Measurements from ENCODE around the gene CALD1. TPM values are rescaled to one million over a fixed set of nuclear protein-coding genes. Genes with fewer than 3 reads are reported as not detected.
A peak's percentile ranks its signal among the peaks of the same experiment; 100 is the strongest.

The CALD1 gene
- total RNA-seq, 1 experiment from 2014 or later, result 53.1 TPM

DNA sequence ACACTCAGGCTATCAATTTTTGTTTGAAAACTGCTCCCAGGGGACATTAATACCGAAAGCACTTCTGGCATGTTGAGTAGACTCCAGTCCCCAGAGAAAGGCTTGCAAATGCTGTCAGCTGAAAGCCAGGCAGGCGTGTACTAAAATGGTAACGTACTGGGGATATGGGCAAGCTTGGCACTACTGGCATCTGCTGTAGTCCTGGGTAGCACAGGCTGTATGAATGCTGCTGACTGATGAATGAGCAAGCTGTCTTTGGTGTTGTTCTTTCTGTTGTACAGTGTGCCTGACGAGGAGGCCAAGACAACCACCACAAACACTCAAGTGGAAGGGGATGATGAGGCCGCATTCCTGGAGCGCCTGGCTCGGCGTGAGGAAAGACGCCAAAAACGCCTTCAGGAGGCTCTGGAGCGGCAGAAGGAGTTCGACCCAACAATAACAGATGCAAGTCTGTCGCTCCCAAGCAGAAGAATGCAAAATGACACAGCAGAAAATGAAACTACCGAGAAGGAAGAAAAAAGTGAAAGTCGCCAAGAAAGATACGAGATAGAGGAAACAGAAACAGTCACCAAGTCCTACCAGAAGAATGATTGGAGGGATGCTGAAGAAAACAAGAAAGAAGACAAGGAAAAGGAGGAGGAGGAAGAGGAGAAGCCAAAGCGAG is 153.4 kb downstream of the CALD1 start:
- no peaks in the 10 kb centered on the region for H3K27me3 ChIP-seq
- no peak overlapping the region for H3K4me3 ChIP-seq
- DNase-seq, result no peak
- H3K36me3 ChIP-seq, result peaks cover 5% of the 10 kb centered on the region
- no peaks in the 10 kb centered on the region for H3K9me3 ChIP-seq

DNA sequence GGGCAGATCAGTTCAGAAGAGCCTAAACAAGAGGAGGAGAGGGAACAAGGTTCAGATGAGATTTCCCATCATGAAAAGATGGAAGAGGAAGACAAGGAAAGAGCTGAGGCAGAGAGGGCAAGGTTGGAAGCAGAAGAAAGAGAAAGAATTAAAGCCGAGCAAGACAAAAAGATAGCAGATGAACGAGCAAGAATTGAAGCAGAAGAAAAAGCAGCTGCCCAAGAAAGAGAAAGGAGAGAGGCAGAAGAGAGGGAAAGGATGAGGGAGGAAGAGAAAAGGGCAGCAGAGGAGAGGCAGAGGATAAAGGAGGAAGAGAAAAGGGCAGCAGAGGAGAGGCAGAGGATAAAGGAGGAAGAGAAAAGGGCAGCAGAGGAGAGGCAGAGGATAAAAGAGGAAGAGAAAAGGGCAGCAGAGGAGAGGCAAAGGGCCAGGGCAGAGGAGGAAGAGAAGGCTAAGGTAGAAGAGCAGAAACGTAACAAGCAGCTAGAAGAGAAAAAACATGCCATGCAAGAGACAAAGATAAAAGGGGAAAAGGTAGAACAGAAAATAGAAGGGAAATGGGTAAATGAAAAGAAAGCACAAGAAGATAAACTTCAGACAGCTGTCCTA is 154.1 kb downstream of the CALD1 start:
- H3K9me3 ChIP-seq, result no peaks in the 10 kb centered on the region
- H3K36me3 ChIP-seq, result peaks cover 5% of the 10 kb centered on the region
- no peak overlapping the region for H3K4me3 ChIP-seq
- no peak for DNase-seq
- no peaks in the 10 kb centered on the region for H3K27me3 ChIP-seq

DNA sequence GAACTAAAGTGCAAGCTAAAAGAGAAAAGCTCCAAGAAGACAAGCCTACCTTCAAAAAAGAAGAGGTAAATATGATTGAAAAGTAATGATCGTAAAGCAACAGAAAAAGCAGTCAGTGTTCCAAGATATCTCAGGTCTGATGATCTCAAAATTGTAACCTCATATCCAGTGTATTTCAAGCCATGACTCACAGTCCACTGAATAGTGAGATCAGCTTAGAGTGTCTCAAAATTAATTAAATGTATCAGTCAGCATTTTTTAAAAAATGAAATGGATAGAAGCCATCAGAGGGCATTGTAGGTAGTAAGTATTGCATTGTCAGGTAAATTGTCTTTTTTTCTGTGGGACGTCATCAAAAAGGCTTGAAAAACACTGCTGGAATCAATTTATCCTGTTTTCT is 156.3 kb downstream of the CALD1 start:
- Histone ChIP-seq H3K4me3 (no peak overlapping the region), H3K27me3 (no peaks in the 10 kb centered on the region), H3K9me3 (no peaks in the 10 kb centered on the region), H3K36me3 (peaks cover 5% of the 10 kb centered on the region)
- DNase-seq, result no peak

DNA sequence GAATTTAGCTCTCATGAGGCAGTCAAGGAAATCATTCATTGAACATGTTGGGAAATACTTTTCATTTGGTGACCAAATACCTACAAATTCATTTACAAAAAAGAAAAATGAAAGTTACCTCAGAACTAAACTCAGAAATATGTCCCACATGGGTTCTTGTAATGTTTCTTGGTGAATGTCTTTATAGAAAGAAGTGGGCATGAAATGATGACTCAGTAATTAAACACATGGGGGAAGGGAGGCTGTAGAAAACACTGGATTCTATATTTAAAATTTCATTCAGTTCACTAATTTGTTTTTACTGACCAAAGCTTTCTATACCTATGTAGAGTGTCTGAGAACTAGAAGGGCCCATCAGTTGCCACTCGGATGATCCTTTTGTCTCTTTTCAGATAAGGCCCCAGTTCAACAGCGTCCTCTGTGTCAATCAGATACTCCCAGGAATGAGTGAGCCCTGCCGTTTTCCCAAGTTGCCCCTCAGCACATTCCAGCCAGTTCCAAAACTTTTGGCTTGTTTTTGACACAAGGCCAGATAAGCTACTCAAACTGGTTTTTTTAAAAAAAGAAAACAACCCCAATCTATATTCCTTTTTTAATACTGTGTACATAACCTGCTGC is 157.6 kb downstream of the CALD1 start:
- Histone ChIP-seq H3K4me3 (no peak overlapping the region), H3K9me3 (no peaks in the 10 kb centered on the region), H3K27me3 (no peaks in the 10 kb centered on the region), H3K36me3 (peaks cover 5% of the 10 kb centered on the region)
- no peak for DNase-seq

DNA sequence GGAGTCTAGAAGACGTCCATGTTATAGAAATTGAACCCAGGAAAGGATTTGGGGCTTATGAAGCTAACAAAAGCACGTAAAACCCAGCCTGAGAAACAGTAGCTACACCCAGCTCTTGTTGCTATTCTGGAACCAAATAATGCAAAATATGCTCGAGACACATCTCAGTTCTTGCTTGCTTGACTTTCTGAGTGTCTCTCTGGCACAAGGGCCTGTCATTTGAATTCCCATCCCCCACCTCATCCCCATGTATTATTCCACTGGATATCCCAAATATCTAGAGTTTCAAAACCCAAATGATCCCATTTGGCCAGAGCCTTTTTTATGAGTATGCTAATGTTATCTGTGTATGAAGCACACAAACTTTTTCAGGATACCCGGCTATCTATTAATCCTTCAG is 158.7 kb downstream of the CALD1 start:
- DNase-seq, result no peak
- no peak overlapping the region for H3K4me3 ChIP-seq
- no peaks in the 10 kb centered on the region for H3K27me3 ChIP-seq
- H3K36me3 ChIP-seq, result peaks cover 3% of the 10 kb centered on the region
- H3K9me3 ChIP-seq, result no peaks in the 10 kb centered on the region

DNA sequence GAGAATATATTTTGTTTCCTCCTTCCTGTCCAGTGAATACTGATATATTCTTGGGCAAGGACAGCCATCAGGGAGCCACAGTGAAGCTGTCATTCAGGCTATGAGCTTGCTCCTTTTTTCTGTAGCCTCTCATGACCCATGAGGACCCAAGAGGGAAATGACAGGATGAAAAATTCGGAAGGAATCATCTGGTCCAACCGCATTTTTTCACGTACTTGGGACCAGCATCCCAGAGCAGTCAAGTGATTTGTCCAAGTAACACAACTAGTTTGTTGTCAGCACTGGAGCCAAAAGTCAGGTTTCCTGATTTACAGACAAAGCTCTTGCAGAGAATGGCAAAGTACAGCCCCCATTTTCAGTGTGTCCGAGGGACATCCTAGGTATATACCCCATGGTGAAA is 159.7 kb downstream of the CALD1 start:
- DNase-seq, result no peak
- Histone ChIP-seq H3K36me3 (peaks cover 3% of the 10 kb centered on the region), H3K9me3 (no peaks in the 10 kb centered on the region), H3K4me3 (no peak overlapping the region), H3K27me3 (no peaks in the 10 kb centered on the region)

DNA sequence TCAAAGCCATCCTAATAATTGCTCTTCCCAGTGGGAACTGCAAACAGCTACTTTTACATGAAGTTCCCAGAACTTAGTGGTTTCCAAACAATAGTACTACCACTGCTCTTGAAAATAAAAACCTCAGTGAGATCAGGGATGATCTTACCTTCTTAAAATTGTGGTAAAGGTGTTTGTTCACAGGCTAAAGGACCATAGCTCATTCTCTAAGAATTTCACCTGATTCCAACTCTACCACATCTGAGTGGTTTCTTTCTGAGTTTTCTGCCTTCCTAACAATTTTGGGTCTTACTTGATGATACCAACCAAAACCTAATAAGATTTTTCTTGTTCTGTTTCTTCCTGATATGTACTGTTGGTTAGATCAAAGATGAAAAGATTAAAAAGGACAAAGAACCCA is 161.3 kb downstream of the CALD1 start:
- Histone ChIP-seq H3K36me3 (no peaks in the 10 kb centered on the region; the same call in 1 of the 2 replicates), H3K27me3 (no peaks in the 10 kb centered on the region), H3K9me3 (no peaks in the 10 kb centered on the region), H3K4me3 (no peak overlapping the region)
- no peak for DNase-seq

DNA sequence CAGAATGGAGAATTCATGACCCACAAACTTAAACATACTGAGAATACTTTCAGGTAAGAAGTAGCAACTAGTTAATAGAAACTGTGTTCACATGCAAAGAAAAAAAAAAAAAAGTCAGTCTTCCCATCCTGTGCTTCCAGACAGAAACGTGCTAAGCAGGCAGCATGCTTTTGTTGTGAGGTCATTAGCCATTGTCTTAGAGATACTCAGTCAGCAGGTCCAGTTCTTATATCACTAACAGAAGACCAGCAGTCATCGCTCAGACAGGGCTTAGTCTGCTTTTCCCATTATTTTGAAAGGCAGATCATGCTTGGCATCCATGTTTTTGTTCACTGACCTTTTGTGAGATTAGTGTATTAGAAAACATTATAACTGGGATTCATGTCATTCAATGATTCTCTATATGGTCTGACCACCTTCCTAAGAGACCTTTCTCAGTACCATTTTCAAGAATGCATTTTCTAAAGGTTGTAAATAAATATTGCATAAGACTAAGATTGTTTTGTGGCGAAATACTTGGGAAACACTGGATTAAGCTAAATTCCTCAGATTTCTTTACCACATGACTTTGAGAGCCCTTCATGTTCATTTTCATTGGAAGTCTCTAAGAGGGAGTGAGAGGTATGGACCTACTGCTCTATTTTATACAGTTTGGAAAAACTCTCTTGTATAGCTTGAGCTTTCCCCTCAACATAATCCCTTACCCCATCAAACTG is 161.9 kb downstream of the CALD1 start:
- Histone ChIP-seq H3K36me3 (no peaks in the 10 kb centered on the region; the same call in 1 of the 2 replicates), H3K27me3 (no peaks in the 10 kb centered on the region), H3K4me3 (no peak overlapping the region), H3K9me3 (no peaks in the 10 kb centered on the region)
- peak; percentile 35 for DNase-seq

DNA sequence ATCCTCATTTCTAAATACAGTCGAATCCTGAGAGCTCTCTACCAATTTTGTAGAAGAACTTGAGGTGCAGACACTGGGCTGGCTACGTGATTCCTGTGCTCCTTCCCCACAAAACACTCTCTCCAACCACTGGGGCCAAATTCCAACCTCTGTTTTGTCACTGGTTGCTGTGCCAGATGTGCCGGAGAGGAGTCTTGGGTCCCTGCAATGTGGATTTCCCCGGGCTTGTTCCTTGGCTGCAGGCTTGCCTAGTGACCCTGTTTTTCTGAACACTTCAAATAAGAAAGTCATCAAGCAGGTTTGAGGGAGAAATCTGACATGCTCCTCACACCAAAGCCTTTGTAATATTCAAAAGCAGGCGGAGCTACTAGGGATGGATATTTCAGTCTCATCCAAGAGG is 162.5 kb downstream of the CALD1 start:
- no peaks in the 10 kb centered on the region; the same call in 1 of the 2 replicates for H3K36me3 ChIP-seq
- no peak overlapping the region for H3K4me3 ChIP-seq
- no peaks in the 10 kb centered on the region for H3K27me3 ChIP-seq
- no peak for DNase-seq
- H3K9me3 ChIP-seq, result no peaks in the 10 kb centered on the region

DNA sequence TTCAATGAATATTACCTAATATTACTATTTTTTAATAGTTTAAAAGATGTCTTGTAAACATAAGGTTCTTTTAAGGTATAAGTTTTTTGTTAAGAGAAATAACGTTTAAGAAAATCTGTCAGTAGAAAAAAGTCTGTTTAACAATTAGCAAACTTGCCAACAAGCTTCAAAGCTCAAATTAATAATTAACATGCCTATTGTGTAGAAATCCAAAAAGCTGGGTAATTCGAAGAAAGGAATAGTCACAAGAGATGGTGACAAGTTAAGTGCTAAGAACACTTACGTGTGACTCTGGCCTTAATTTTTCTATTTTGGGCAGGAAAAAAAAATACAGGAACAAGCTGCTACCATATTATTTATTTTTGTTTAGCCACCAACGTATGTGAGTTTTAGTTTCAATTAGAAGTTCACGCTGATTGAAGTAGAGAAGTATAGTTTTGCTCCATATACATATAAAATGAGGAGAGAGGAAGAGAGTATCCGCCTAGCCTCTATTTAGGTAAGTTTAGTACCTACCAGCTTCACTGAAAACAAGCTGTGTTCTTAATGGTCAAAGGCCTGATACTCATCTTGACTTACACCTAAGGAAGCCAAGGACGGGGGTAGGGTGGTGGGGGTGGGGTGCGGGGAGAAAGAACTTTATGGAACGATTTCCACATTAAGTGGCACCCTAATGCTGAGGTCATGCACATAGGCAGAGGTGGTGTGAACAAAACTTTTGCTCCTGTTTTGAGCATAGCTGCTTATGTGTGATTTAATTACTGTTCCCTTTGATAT is 163.4 kb downstream of the CALD1 start:
- Histone ChIP-seq H3K36me3 (no peaks in the 10 kb centered on the region; the same call in 1 of the 2 replicates), H3K27me3 (no peaks in the 10 kb centered on the region), H3K4me3 (no peak overlapping the region), H3K9me3 (no peaks in the 10 kb centered on the region)
- DNase-seq, result no peak

DNA sequence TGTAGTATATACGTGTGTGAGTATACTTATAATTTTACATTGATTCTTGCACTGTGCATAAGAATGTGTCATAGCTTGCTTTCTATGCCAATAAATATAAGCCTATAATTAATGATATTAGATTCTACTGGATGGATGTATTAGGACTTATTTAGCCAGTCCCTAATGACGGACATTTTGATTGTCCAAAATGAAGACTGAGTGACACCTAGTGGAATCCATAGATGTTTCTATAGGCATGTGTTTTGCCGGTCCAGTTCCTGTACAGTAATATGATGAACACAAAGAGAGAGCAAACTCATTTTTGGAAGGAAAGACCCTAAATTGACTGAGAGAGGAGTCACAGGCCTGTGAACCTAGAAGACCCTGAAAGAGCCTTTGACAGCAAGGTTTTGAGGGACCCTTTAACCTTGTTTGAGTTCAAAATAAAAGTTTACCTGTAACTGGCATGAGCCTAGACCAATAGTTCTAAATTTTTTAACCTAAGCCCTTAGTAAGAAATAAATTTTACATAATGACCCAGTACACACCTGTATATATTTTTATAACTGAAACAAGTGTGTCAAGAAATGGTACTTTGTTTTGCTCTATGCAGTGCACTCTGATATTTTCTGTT is 164.5 kb downstream of the CALD1 start:
- Histone ChIP-seq H3K9me3 (no peaks in the 10 kb centered on the region), H3K4me3 (no peak overlapping the region), H3K27me3 (no peaks in the 10 kb centered on the region), H3K36me3 (no peaks in the 10 kb centered on the region; the same call in 1 of the 2 replicates)
- DNase-seq, result no peak

DNA sequence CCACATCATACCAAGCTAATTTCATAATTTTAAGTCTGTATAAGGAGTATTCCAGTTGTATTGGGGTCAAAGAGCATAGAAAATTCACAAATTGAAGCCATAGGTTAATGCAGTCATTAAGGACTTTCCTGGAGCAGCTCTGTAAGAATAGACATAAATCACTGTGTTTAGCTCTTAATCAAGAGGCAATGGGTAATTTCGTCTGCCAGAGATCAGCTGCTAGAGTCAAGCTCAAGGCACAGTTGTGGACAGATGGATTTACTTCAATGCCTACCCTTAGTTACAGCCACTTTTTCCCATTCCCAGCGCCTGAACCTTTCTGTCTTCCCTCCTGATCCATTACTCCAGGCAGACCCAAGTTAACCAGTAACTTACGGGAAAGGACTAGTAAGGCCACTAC is 166.3 kb downstream of the CALD1 start:
- Histone ChIP-seq H3K27me3 (no peaks in the 10 kb centered on the region), H3K36me3 (peaks cover 10% of the 10 kb centered on the region; the same call in 1 of the 2 replicates), H3K9me3 (no peaks in the 10 kb centered on the region), H3K4me3 (no peak overlapping the region)
- no peak for DNase-seq

DNA sequence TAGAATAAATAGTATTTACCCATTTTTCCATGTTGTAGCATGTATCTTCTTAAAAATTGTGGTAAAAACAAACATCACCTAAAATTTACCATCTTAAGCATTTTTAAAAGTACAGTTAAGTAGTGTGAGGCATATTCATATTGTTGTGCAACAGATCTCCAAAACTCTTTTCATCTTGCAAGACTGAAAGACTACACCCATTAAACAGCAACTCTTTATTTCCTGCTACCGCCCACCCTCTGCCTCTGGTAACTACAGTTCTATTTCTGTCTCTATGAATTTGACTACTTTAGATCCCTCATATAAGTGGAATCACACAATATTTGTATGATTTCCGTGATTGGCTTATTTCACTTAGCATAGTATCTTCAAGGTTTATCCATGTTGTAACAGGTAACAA is 166.8 kb downstream of the CALD1 start:
- no peak for DNase-seq
- Histone ChIP-seq H3K36me3 (peaks cover 10% of the 10 kb centered on the region; the same call in 1 of the 2 replicates), H3K4me3 (no peak overlapping the region), H3K27me3 (no peaks in the 10 kb centered on the region), H3K9me3 (no peaks in the 10 kb centered on the region)

DNA sequence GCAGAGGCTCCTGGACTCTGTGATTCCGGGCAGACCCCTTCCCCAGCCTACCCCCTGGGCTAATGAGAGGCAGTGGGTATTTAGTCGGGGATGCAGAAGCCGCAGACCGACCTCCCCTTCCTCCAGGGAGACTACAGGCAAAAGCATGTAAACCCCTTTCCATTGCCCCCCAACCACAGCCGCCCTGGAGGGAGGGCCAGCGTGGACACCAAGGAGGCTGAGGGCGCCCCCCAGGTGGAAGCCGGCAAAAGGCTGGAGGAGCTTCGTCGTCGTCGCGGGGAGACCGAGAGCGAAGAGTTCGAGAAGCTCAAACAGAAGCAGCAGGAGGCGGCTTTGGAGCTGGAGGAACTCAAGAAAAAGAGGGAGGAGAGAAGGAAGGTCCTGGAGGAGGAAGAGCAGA is 167.9 kb downstream of the CALD1 start:
- Histone ChIP-seq H3K9me3 (no peaks in the 10 kb centered on the region), H3K4me3 (no peak overlapping the region), H3K27me3 (no peaks in the 10 kb centered on the region), H3K36me3 (peaks cover 10% of the 10 kb centered on the region; the same call in 1 of the 2 replicates)
- no peak for DNase-seq

DNA sequence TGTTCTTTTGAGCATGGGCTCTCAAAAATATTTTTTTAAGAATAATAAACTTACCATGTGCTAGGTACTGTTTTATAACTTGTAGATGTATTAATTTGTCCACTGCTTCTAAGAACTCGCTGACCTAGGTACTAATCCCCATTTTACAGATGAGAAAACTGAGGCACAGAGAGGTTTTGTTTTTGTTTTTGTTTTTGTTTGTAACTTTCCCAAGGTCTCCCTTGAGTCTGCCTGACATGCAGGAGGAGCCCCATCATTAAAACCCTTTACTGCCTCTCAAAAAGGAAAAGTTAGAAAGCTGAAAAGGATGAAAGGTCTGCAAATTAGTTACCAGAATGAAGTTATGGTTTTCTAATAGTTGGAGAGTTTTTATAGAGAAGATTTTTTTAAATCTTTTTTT is 168.4 kb downstream of the CALD1 start:
- Histone ChIP-seq H3K4me3 (no peak overlapping the region), H3K27me3 (no peaks in the 10 kb centered on the region), H3K36me3 (peaks cover 10% of the 10 kb centered on the region; the same call in 1 of the 2 replicates), H3K9me3 (no peaks in the 10 kb centered on the region)
- no peak for DNase-seq

DNA sequence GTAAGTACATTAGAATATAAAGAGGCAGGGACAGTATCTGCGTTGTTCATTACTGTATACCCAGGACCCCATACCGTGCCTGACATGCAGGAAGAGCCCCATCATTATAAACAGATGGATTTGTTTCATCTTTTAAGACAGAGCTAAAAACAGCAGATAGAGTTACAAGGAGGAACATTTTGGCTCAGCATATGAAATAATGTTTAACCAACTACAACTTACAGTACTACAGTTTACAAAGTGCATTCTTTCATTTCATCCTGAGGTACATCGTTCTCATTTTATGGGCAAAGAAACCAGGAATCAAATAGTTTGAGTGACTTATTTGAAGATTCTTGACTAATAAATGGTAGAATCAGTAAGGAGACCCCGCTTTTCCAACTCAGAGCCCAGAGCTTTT is 168.8 kb downstream of the CALD1 start:
- DNase-seq, result no peak
- Histone ChIP-seq H3K4me3 (no peak overlapping the region), H3K9me3 (no peaks in the 10 kb centered on the region), H3K36me3 (peaks cover 10% of the 10 kb centered on the region; the same call in 1 of the 2 replicates), H3K27me3 (no peaks in the 10 kb centered on the region)

All from MG63 (cell line).